ENCODE measurements around the gene OMP. TPM values are rescaled to one million over a fixed set of nuclear protein-coding genes. Genes with fewer than 3 reads are reported as not detected.

OMP gene
- polyA plus RNA-seq, 1 donor from 2014 or later: not detected

- no peaks in the 10 kb centered on the region for H3K79me2 ChIP-seq (replicated peaks; ENCODE audit: insufficient read depth, low read length)
- H2AFZ ChIP-seq (ENCODE audit: low read depth, low read length): peak overlapping the region; percentile 25
- H3K27ac ChIP-seq (ENCODE audit: low read length): no peak overlapping the region
- peak overlapping the region; percentile 46 for H3K9ac ChIP-seq (ENCODE audit: low read length)
- no peaks in the 10 kb centered on the region for H4K20me1 ChIP-seq (ENCODE audit: insufficient read depth)
- TF ChIP-seq EZH2 (IDR thresholded peaks at IDR 0.05; ENCODE audit: borderline replicate concordance, insufficient read depth, low read length, poor library complexity, severe bottlenecking) (no peak), EP300 (conservative IDR thresholded peaks at IDR 0.05; ENCODE audit: poor library complexity, severe bottlenecking) (no peak), TAF1 (IDR thresholded peaks at IDR 0.05; ENCODE audit: low read depth) (no peak), RAD21 (conservative IDR thresholded peaks at IDR 0.05) (peak; percentile 80), REST (IDR thresholded peaks at IDR 0.05; ENCODE audit: borderline replicate concordance) (no peak), SMC3 (conservative IDR thresholded peaks at IDR 0.05; ENCODE audit: poor library complexity) (peak; percentile 94), MXI1 (conservative IDR thresholded peaks at IDR 0.05; ENCODE audit: poor library complexity, severe bottlenecking) (peak; percentile 26), POLR2AphosphoS5 (IDR thresholded peaks at IDR 0.05) (no peak), CTCF (IDR thresholded peaks at IDR 0.05; ENCODE audit: poor library complexity, severe bottlenecking) (peak; percentile 97)
- no peaks in the 10 kb centered on the region for H3K9me2 ChIP-seq (ENCODE audit: insufficient read depth, low read length)
- no peaks in the 10 kb centered on the region for H3K36me3 ChIP-seq (ENCODE audit: insufficient read depth, low read length)
- no peaks in the 10 kb centered on the region for H3K9me3 ChIP-seq (ENCODE audit: low read length)
- no peak overlapping the region for H3K4me2 ChIP-seq (ENCODE audit: low read length)
- peak overlapping the region; percentile 60 for H3K4me3 ChIP-seq (ENCODE audit: low read length)
- H3F3A ChIP-seq (ENCODE audit: insufficient read depth, low read length, poor library complexity, severe bottlenecking): no peaks in the 10 kb centered on the region
- H3K27me3 ChIP-seq (ENCODE audit: insufficient read depth, low read depth, low read length): no peaks in the 10 kb centered on the region
Observed at GRCh38 chr11:77127235-77127911, 24.7 kb downstream of the OMP start.

- H3K9me3 ChIP-seq (ENCODE audit: low read length): no peaks in the 10 kb centered on the region
- no peaks in the 10 kb centered on the region for H3K9me2 ChIP-seq (ENCODE audit: insufficient read depth, low read length)
- peak within 1 kb of the TSS; percentile 25 for H2AFZ ChIP-seq (ENCODE audit: low read depth, low read length)
- no peaks in the 10 kb centered on the region for H3K79me2 ChIP-seq (replicated peaks; ENCODE audit: insufficient read depth, low read length)
- H4K20me1 ChIP-seq (ENCODE audit: insufficient read depth): no peaks in the 10 kb centered on the region
- H3K4me2 ChIP-seq (ENCODE audit: low read length): no peak within 1 kb of the TSS
- peak within 1 kb of the TSS; percentile 46 for H3K9ac ChIP-seq (ENCODE audit: low read length)
- no peak for TF ChIP-seq EP300 (conservative IDR thresholded peaks at IDR 0.05; ENCODE audit: poor library complexity, severe bottlenecking)
- no peak for TF ChIP-seq CTCF (IDR thresholded peaks at IDR 0.05; ENCODE audit: poor library complexity, severe bottlenecking)
- no peak for TF ChIP-seq MXI1 (conservative IDR thresholded peaks at IDR 0.05; ENCODE audit: poor library complexity, severe bottlenecking)
- no peak for TF ChIP-seq POLR2AphosphoS5 (IDR thresholded peaks at IDR 0.05)
- TF ChIP-seq SMC3 (conservative IDR thresholded peaks at IDR 0.05; ENCODE audit: poor library complexity): no peak
- TF ChIP-seq REST (IDR thresholded peaks at IDR 0.05; ENCODE audit: borderline replicate concordance): no peak
- TF ChIP-seq TAF1 (IDR thresholded peaks at IDR 0.05; ENCODE audit: low read depth): no peak
- no peak for TF ChIP-seq RAD21 (conservative IDR thresholded peaks at IDR 0.05)
- TF ChIP-seq EZH2 (IDR thresholded peaks at IDR 0.05; ENCODE audit: borderline replicate concordance, insufficient read depth, low read length, poor library complexity, severe bottlenecking): no peak
- H3F3A ChIP-seq (ENCODE audit: insufficient read depth, low read length, poor library complexity, severe bottlenecking): no peaks in the 10 kb centered on the region
- no peak within 1 kb of the TSS for H3K27ac ChIP-seq (ENCODE audit: low read length)
- no peaks in the 10 kb centered on the region for H3K27me3 ChIP-seq (ENCODE audit: insufficient read depth, low read depth, low read length)
- H3K4me3 ChIP-seq (ENCODE audit: low read length): peak within 1 kb of the TSS; percentile 60
- no peaks in the 10 kb centered on the region for H3K36me3 ChIP-seq (ENCODE audit: insufficient read depth, low read length)
Observed at GRCh38 chr11:77127920-77128691, 25.5 kb downstream of the OMP start, which contains the start of gene MYO7A. MYO7A (plus strand) TSS chr11:77128246; CDS start chr11:77130635, 2,389 bp downstream.
